TTC549 (cell line): ENCODE results near the gene SRSF3.
"Not testable (repeated sequence)": the region's sequence is repeated elsewhere in the genome, so short reads cannot be mapped to it uniquely, and the experiment has no call there.

Experiments used
- FAIRE-seq: peaks from 2 replicates; lab custom pipeline; 2012; peaks lifted over from hg19 to GRCh38; lab: Jason Lieb, UNC

SRSF3 gene

GRCh38 chr6:36594029-36594815, at the start of gene SRSF3:
SRSF3 (plus strand) TSS chr6:36594362; CDS start chr6:36596763, 2,401 bp downstream.
- peak; percentile 47 for FAIRE-seq

GRCh38 chr6:36545767-36546307, 48.3 kb upstream of the SRSF3 start:
- FAIRE-seq, result no peak

- FAIRE-seq, result no peak
These were observed 47.7 kb upstream of the SRSF3 start for GRCh38 chr6:36546308-36546919.

GRCh38 chr6:36546920-36547645, 47.1 kb upstream of the SRSF3 start, which contains the start of gene STK38:
STK38 (minus strand) TSS chr6:36547479; CDS start chr6:36540202, 7,277 bp downstream.
- FAIRE-seq, result no peak

GRCh38 chr6:36547646-36548400, 46.3 kb upstream of the SRSF3 start:
- FAIRE-seq, result no peak

- FAIRE-seq, result no peak
These were observed 45.8 kb upstream of the SRSF3 start for GRCh38 chr6:36548401-36548743.

GRCh38 chr6:36550473-36551000, 43.6 kb upstream of the SRSF3 start:
- FAIRE-seq, result no peak

GRCh38 chr6:36555750-36556252, 38.4 kb upstream of the SRSF3 start:
- no peak for FAIRE-seq

GRCh38 chr6:36556281-36556680, 37.9 kb upstream of the SRSF3 start:
- no peak for FAIRE-seq

- FAIRE-seq, result no peak
These were observed 35.0 kb upstream of the SRSF3 start for GRCh38 chr6:36559011-36559793.

GRCh38 chr6:36560822-36561221, 33.3 kb upstream of the SRSF3 start:
- FAIRE-seq, result no peak

GRCh38 chr6:36563237-36563927, 30.8 kb upstream of the SRSF3 start:
- no peak for FAIRE-seq

- no peak for FAIRE-seq
These were observed 30.3 kb upstream of the SRSF3 start for GRCh38 chr6:36563928-36564284.

GRCh38 chr6:36566418-36566905, 27.7 kb upstream of the SRSF3 start:
- no peak for FAIRE-seq

GRCh38 chr6:36570264-36570663, 23.9 kb upstream of the SRSF3 start:
- FAIRE-seq, result no peak

GRCh38 chr6:36571122-36572043, 22.8 kb upstream of the SRSF3 start:
- FAIRE-seq, result no peak

- FAIRE-seq, result not testable (repeated sequence)
These were observed 21.5 kb upstream of the SRSF3 start for GRCh38 chr6:36572353-36573311.

- FAIRE-seq, result no peak
These were observed 19.5 kb upstream of the SRSF3 start for GRCh38 chr6:36574679-36575078.
